ENCODE measurements around the gene COASY. TPM values are rescaled to one million over a fixed set of nuclear protein-coding genes. Genes with fewer than 3 reads are reported as not detected.

COASY gene
- total RNA-seq: 10 to 100 TPM; 20.8 to 21.1 TPM

DNA sequence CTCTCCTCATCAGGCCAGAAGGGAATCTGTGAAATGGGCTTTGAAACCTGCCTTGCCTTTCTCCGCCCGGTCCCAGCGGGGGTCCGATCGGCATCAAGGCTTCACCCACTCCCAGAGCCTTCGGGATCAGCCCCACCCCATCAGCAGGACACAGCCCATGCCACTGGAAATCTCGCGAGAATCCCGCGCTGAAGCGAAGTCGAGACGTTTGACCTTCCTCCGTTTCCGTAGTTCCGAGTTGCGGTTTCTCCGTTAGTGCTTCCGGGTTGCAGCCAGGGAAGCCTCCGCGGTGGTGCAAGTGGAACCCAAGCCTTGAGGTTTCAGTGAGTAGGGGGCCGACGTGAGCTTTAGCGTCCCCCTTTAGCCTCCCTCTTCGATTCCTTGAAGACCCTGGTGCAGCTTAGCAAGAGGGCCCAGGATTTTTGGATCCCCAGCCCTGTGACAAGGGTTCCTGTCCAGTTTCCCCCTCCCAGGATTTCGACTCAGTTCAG is at the start of gene COASY:
Gene COASY (plus strand): TSS at position 252 of the 491 bp plus-strand sequence. CDS start 475 bp downstream, outside the sequence.
- peak within 1 kb of the TSS; percentile 79 for H3K4me3 ChIP-seq
- peak within 1 kb of the TSS; percentile 72 to 85 for H3K27ac ChIP-seq
- peak; percentile 75 for ATAC-seq (ENCODE audit: insufficient number of reproducible peaks, low FRiP score, low read depth)
- peak; percentile 89 for DNase-seq (ENCODE audit: low spot score)
- TF ChIP-seq, protein P1, sequence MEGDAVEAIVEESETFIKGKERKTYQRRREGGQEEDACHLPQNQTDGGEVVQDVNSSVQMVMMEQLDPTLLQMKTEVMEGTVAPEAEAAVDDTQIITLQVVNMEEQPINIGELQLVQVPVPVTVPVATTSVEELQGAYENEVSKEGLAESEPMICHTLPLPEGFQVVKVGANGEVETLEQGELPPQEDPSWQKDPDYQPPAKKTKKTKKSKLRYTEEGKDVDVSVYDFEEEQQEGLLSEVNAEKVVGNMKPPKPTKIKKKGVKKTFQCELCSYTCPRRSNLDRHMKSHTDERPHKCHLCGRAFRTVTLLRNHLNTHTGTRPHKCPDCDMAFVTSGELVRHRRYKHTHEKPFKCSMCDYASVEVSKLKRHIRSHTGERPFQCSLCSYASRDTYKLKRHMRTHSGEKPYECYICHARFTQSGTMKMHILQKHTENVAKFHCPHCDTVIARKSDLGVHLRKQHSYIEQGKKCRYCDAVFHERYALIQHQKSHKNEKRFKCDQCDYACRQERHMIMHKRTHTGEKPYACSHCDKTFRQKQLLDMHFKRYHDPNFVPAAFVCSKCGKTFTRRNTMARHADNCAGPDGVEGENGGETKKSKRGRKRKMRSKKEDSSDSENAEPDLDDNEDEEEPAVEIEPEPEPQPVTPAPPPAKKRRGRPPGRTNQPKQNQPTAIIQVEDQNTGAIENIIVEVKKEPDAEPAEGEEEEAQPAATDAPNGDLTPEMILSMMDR (IDR thresholded peaks at IDR 0.05): no peak
- H3K36me3 ChIP-seq: peaks cover 18% of the 10 kb centered on the region
- no peaks in the 10 kb centered on the region for H3K9me3 ChIP-seq
- peaks cover 22 to 38% of the 10 kb centered on the region in 2 donors for H3K4me1 ChIP-seq (ENCODE audit: control insufficient read depth in 1 of 2, low read depth in 2 of 2)
- H3K27me3 ChIP-seq (replicated peaks; ENCODE audit: insufficient read depth): no peaks in the 10 kb centered on the region

DNA sequence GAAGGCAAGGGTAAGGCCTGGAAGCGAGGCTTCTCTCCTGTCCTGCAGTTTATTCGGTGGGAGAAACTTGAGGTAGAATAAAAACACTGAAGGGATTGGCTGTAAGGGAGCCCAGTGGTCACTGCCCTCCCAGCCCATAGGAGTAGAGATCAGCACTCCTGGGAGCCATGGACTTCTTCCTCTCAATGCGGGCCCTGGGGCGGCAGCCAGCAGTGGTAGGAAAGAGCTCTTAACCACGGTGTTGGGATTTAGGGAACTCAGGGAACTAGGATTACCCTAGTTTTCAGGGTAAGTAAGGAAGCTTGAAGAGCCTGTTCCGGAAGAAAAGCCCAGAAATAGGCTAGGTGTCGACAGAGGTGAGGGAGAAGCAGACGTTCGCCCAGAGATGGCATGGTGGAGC is 49.7 kb upstream of the COASY start:
- Histone ChIP-seq H3K27ac (peak overlapping the region; percentile 60 to 79), H3K4me1 (ENCODE audit: control insufficient read depth in 1 of 2, low read depth in 2 of 2) (peaks cover 19 to 71% of the 10 kb centered on the region in 2 donors), H3K4me3 (no peak overlapping the region), H3K9me3 (no peaks in the 10 kb centered on the region), H3K27me3 (replicated peaks; ENCODE audit: insufficient read depth) (no peaks in the 10 kb centered on the region), H3K36me3 (no peaks in the 10 kb centered on the region)
- no peak for ATAC-seq (ENCODE audit: insufficient number of reproducible peaks, low FRiP score, low read depth)
- no peak for DNase-seq (ENCODE audit: low spot score)
- TF ChIP-seq, protein P1 (IDR thresholded peaks at IDR 0.05): no peak

DNA sequence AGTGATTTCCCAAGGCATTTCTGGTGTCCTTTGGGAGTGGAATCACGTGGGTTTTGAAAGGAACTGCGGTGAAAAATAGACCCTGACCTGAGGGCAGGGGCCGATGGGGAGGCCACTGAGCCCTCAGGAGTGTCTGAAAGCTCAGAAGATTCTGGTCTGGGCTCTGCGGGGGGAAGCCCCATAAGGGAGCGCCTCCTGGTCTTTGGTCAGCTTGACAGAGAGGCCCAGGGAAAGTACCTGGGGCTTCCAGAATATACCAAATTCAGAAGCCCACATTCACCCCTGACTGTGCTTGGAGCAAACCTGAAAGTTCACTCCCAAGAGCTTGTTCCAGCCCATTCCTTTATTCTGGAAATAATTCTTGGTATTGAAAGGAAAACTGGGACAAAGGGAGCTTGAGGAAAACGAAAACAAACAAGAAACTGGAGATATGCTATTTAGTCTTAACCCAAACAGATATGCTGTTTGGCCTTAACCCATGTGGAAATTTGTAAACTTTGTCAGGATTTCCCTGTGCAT is 49.2 kb upstream of the COASY start:
- Histone ChIP-seq H3K4me3 (no peak overlapping the region), H3K27ac (peak overlapping the region; percentile 60 to 79), H3K9me3 (no peaks in the 10 kb centered on the region), H3K36me3 (no peaks in the 10 kb centered on the region), H3K27me3 (replicated peaks; ENCODE audit: insufficient read depth) (no peaks in the 10 kb centered on the region), H3K4me1 (ENCODE audit: control insufficient read depth in 1 of 2, low read depth in 2 of 2) (peaks cover 25 to 76% of the 10 kb centered on the region in 2 donors)
- TF ChIP-seq, protein P1 (IDR thresholded peaks at IDR 0.05): no peak
- ATAC-seq (ENCODE audit: insufficient number of reproducible peaks, low FRiP score, low read depth): no peak
- no peak for DNase-seq (ENCODE audit: low spot score)

DNA sequence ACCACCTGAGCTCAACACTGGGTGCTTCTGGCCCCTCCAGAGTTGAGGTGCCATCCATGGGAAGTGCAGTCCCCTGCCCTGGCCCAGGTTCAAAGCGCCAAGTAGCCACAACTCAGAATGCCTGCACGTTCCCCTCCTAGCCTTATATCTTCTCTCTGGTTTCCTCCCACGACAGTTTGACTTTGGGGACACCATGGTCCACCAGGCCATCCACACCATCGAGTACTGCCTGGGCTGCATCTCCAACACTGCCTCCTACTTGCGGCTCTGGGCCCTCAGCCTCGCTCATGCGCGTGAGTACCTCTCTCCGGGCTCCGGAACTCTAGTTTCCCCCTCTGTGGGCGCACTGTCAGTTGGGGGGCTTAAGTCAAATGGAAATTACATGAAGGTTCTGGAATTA is 48.3 kb upstream of the COASY start:
- no peaks in the 10 kb centered on the region for H3K9me3 ChIP-seq
- no peaks in the 10 kb centered on the region for H3K27me3 ChIP-seq (replicated peaks; ENCODE audit: insufficient read depth)
- no peak for ATAC-seq (ENCODE audit: insufficient number of reproducible peaks, low FRiP score, low read depth)
- peaks cover 34 to 85% of the 10 kb centered on the region in 2 donors for H3K4me1 ChIP-seq (ENCODE audit: control insufficient read depth in 1 of 2, low read depth in 2 of 2)
- TF ChIP-seq, protein P1 (IDR thresholded peaks at IDR 0.05): no peak
- no peaks in the 10 kb centered on the region for H3K36me3 ChIP-seq
- DNase-seq (ENCODE audit: low spot score): no peak
- peak overlapping the region; percentile 60 to 79 for H3K27ac ChIP-seq
- H3K4me3 ChIP-seq: no peak overlapping the region

DNA sequence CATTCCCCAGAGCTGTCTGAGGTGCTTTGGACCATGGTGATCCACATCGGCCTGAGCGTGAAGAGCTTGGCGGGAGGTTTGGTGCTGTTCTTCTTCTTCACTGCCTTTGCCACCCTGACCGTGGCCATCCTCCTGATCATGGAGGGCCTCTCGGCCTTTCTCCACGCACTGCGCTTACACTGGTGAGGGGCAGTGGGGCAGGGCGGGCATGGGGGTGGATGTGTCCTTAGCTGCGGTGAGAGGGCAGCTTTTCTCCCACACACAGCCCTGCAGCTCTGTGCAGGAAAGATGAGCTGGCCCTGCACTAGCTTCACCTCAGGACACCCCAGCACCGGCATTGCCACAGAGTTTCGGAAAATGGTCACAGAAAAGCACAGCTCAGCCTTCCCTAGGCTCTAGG is 47.7 kb upstream of the COASY start:
- no peak for DNase-seq (ENCODE audit: low spot score)
- Histone ChIP-seq H3K27ac (peak overlapping the region; percentile 60 to 79), H3K4me3 (no peak overlapping the region), H3K27me3 (replicated peaks; ENCODE audit: insufficient read depth) (no peaks in the 10 kb centered on the region), H3K36me3 (no peaks in the 10 kb centered on the region), H3K4me1 (ENCODE audit: control insufficient read depth in 1 of 2, low read depth in 2 of 2) (peaks cover 40 to 86% of the 10 kb centered on the region in 2 donors), H3K9me3 (no peaks in the 10 kb centered on the region)
- ATAC-seq (ENCODE audit: insufficient number of reproducible peaks, low FRiP score, low read depth): no peak
- TF ChIP-seq, protein P1 (IDR thresholded peaks at IDR 0.05): no peak

Data from thoracic aorta (tissue), 2 donors.